HG03103 (cell line): ENCODE data around the gene YPEL3.

Source experiments
- ATAC-seq: cut with Tn5 transposase; IDR thresholded peaks from one replicate; pipeline ENCODE4 v1.9.1; 2021; ENCODE audit warnings: low read depth; ENCODE audit not compliant: unreplicated experiment

The YPEL3 gene

DNA sequence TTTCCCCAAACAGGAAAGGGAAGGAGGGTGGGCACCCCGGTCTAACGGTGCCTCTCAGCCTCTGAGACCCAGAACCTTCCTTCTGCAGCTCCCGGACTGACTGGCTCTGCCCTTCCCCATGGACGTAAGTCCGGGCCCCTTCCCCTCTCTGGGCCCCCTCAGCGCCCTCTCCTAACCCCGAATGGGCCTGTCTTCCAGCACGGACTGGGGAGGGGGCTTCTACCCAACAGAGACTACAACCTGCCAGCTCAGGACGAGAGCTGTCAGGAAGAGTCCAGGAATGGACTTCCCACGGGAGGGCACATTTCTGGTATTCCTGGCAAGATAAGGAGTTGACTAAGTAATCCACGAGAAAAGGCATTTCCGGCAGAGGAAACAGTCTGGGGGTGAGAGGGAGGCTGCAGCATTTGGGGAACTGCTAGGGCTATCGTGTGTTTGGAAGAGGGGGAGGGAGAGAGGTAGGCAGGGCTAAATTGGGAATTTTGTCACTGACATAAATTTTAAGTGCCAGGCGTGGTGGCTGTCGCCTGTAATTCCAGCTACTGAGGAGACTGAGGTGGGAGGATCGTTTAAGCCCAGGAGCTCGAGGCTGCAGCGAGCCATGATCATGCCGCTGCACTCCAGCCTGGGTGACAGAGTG is 42.5 kb downstream of the YPEL3 start:
- ATAC-seq, result no peak

DNA sequence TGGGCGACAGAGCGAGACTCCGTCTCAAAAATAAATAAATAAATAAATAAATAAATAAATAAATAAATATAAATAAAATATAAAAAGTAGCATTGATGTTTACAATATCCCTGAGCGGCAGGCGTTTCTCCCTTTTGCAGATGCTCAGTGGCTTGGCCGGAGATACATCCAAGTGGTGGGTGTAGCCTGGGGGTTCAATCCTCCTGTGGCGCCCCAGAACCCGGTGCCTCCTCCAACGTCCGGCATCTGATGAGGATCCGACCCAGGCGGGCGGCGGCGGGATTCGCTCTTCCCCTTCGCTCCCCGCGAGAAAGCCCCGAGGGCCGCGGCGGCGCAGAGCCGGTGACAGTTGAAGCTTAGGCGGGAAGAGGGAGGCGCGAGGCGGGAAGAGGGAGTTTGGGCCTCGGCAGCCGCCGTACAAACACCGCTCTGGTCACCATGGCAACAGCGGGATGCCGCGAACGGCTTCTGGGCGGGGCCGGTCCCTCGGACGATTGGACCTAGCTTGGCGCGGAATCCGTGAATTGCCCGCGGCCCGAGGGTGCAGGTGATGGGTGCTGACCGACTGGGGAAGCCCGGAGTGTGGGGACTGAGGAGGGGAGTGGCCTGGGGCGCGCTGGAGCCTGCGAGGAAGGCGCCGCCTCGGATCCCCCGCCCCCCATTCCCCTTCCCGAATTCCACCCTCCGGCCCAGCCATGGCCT is 43.2 kb downstream of the YPEL3 start:
- ATAC-seq, result no peak

DNA sequence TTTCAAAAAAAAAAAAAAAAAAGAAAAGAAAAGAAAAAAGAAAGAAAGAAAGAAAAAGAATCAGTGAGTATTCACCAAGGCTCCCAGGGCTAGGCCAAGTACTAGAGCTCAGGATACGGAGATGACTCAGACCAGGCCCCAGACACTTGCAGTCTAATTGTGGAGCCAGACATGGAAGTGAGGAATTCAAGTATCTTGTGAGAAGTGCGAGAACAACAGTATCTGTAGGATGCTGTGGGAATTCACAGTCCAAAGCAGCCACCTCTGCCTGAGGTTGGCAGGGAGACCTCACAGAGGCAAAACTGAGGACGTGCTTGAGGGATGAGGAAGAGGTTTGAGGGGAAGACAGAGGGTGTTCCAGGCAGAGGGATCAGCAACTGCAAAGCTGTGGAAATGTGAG is 44.5 kb downstream of the YPEL3 start:
- ATAC-seq, result no peak

DNA sequence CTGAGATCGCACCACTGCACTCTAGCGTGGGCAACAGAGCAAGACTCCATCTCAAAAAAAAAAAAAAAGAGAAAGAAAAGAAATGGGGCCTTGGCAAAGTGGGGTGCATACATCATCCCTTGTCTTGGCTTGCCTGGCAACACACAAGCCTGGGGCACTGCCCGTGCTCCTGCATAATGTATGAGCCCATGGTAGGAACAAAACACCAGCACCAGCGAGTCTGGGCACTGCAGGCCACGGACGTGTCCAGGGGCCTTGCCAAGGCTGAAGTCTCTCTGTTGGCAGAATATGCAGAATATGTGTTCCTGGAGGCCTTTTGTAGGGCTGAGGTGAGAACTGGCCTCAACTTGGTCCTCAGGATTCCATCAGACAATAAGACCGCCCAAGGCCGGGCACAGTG is 46.1 kb downstream of the YPEL3 start:
- ATAC-seq, result no peak

DNA sequence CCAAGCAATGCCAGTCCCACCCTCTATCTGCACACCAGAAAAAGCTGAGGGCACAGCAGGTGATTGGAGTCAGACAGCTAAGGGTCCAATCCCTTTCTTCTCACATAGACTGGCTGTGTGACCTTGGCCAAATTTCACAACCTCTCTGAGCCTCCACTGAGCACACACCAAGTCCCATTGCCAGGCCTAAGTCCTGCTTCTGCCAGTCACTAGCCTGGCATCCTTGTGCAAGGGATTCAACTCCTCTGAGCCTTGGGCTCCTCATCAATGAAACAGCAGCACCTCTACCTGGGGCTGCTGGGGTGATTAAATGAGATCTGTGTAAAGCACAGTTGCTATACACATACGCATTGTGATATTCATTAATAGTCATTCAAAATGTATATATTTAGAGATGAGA is 49.4 kb downstream of the YPEL3 start:
- no peak for ATAC-seq

DNA sequence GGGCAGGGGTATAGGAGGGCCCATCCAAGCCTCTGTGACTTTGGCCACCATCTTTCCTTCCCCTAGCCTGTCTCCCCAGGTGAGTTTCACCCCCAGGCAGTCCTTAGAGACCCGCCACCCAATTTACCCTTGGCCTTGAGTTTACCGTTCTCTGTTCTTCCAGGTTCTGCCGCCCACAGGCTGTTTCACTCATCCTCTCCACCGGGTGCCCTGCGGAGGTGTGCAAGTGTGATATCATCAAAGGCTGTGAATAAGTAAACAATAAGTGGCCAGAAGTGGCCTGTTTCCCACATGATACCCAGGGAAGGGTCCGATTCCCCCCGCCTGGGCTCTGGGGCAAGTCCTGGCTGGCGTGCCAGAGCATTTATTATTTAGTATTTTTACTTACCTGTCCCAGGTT is 49.8 kb downstream of the YPEL3 start:
- ATAC-seq, result no peak
